ENCODE measurements around the gene TMCC1.

TMCC1 gene

GRCh38 chr3:129929383-129929782 lies 35.9 kb upstream of the TMCC1 start:
- H3K4me1 ChIP-seq (ENCODE audit: insufficient read depth, low read length, poor library complexity, severe bottlenecking), result no peaks in the 10 kb centered on the region
- no peaks in the 10 kb centered on the region for H3K79me2 ChIP-seq (ENCODE audit: insufficient read depth, low read length)
- TF ChIP-seq, protein P1, sequence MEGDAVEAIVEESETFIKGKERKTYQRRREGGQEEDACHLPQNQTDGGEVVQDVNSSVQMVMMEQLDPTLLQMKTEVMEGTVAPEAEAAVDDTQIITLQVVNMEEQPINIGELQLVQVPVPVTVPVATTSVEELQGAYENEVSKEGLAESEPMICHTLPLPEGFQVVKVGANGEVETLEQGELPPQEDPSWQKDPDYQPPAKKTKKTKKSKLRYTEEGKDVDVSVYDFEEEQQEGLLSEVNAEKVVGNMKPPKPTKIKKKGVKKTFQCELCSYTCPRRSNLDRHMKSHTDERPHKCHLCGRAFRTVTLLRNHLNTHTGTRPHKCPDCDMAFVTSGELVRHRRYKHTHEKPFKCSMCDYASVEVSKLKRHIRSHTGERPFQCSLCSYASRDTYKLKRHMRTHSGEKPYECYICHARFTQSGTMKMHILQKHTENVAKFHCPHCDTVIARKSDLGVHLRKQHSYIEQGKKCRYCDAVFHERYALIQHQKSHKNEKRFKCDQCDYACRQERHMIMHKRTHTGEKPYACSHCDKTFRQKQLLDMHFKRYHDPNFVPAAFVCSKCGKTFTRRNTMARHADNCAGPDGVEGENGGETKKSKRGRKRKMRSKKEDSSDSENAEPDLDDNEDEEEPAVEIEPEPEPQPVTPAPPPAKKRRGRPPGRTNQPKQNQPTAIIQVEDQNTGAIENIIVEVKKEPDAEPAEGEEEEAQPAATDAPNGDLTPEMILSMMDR (conservative IDR thresholded peaks at IDR 0.05; ENCODE audit: low read length), result no peak
- TF ChIP-seq EZH2phosphoT487 (IDR thresholded peaks at IDR 0.05; ENCODE audit: borderline replicate concordance), result no peak
- no peak overlapping the region for H3K9ac ChIP-seq (ENCODE audit: low read depth, low read length, poor library complexity, severe bottlenecking)
- no peaks in the 10 kb centered on the region for H3K36me3 ChIP-seq (ENCODE audit: insufficient read depth, low read length)
- H3F3A ChIP-seq (ENCODE audit: low read depth), result no peaks in the 10 kb centered on the region
- no peaks in the 10 kb centered on the region for H4K20me1 ChIP-seq (ENCODE audit: insufficient read depth, low read length, poor library complexity, severe bottlenecking)
- H2AFZ ChIP-seq (ENCODE audit: low read length), result no peak overlapping the region
- H3K9me3 ChIP-seq (ENCODE audit: insufficient read depth, low read depth, low read length), result peaks cover 9% of the 10 kb centered on the region; the same call in 1 of the 2 replicates
- no peak overlapping the region for H3K4me3 ChIP-seq (ENCODE audit: low read length, poor library complexity, severe bottlenecking)
- no peak overlapping the region for H3K4me2 ChIP-seq (ENCODE audit: low read depth, low read length, poor library complexity, severe bottlenecking)
- H3K27me3 ChIP-seq (ENCODE audit: insufficient read depth, low read length, poor library complexity, severe bottlenecking), result no peaks in the 10 kb centered on the region
- no peaks in the 10 kb centered on the region for H3K9me2 ChIP-seq (replicated peaks; ENCODE audit: low read depth, low read length)

DNA sequence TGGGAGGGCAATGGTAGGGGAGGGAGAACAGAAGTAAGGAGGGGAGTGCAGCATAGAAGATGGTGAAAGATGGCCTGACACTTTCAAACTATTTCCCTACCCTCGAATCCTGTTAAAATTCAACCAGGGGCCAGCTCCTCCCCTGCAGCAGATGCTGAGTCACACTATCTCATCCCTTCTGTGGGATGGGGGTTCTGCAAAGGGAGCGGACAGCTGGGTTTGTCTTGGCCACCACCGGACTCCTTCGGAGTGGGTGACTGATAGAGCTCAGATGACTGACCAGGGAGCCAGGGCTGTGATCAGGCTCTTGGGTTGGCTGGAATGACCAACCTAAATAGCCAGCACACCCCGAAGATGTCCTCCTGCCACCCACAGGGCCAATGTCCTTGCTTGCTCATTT lies 33.6 kb upstream of the TMCC1 start:
- no peaks in the 10 kb centered on the region for H3K9me2 ChIP-seq (replicated peaks; ENCODE audit: low read depth, low read length)
- no peak overlapping the region for H3K9ac ChIP-seq (ENCODE audit: low read depth, low read length, poor library complexity, severe bottlenecking)
- no peaks in the 10 kb centered on the region for H3K4me1 ChIP-seq (ENCODE audit: insufficient read depth, low read length, poor library complexity, severe bottlenecking)
- H3F3A ChIP-seq (ENCODE audit: low read depth), result no peaks in the 10 kb centered on the region
- no peak overlapping the region for H2AFZ ChIP-seq (ENCODE audit: low read length)
- no peaks in the 10 kb centered on the region for H4K20me1 ChIP-seq (ENCODE audit: insufficient read depth, low read length, poor library complexity, severe bottlenecking)
- H3K4me3 ChIP-seq (ENCODE audit: low read length, poor library complexity, severe bottlenecking), result no peak overlapping the region
- H3K36me3 ChIP-seq (ENCODE audit: insufficient read depth, low read length), result no peaks in the 10 kb centered on the region
- TF ChIP-seq, protein P1 (conservative IDR thresholded peaks at IDR 0.05; ENCODE audit: low read length), result no peak
- TF ChIP-seq EZH2phosphoT487 (IDR thresholded peaks at IDR 0.05; ENCODE audit: borderline replicate concordance), result no peak
- no peak overlapping the region for H3K4me2 ChIP-seq (ENCODE audit: low read depth, low read length, poor library complexity, severe bottlenecking)
- no peaks in the 10 kb centered on the region for H3K79me2 ChIP-seq (ENCODE audit: insufficient read depth, low read length)
- H3K9me3 ChIP-seq (ENCODE audit: insufficient read depth, low read depth, low read length), result peaks cover 9% of the 10 kb centered on the region; the same call in 1 of the 2 replicates
- no peaks in the 10 kb centered on the region for H3K27me3 ChIP-seq (ENCODE audit: insufficient read depth, low read length, poor library complexity, severe bottlenecking)

- Histone ChIP-seq H3K4me2 (ENCODE audit: low read depth, low read length, poor library complexity, severe bottlenecking) (no peak overlapping the region), H3K9me2 (replicated peaks; ENCODE audit: low read depth, low read length) (no peaks in the 10 kb centered on the region), H2AFZ (ENCODE audit: low read length) (no peak overlapping the region), H3K9me3 (ENCODE audit: insufficient read depth, low read depth, low read length) (peaks cover 4% of the 10 kb centered on the region; the same call in 1 of the 2 replicates), H3K79me2 (ENCODE audit: insufficient read depth, low read length) (no peaks in the 10 kb centered on the region), H3K4me3 (ENCODE audit: low read length, poor library complexity, severe bottlenecking) (no peak overlapping the region), H3K9ac (ENCODE audit: low read depth, low read length, poor library complexity, severe bottlenecking) (no peak overlapping the region), H3K4me1 (ENCODE audit: insufficient read depth, low read length, poor library complexity, severe bottlenecking) (no peaks in the 10 kb centered on the region), H4K20me1 (ENCODE audit: insufficient read depth, low read length, poor library complexity, severe bottlenecking) (no peaks in the 10 kb centered on the region), H3F3A (ENCODE audit: low read depth) (no peaks in the 10 kb centered on the region), H3K27me3 (ENCODE audit: insufficient read depth, low read length, poor library complexity, severe bottlenecking) (no peaks in the 10 kb centered on the region), H3K36me3 (ENCODE audit: insufficient read depth, low read length) (no peaks in the 10 kb centered on the region)
- TF ChIP-seq, protein P1 (conservative IDR thresholded peaks at IDR 0.05; ENCODE audit: low read length), result no peak
- TF ChIP-seq EZH2phosphoT487 (IDR thresholded peaks at IDR 0.05; ENCODE audit: borderline replicate concordance), result no peak
Measured at GRCh38 chr3:129919806-129920205, 26.3 kb upstream of the TMCC1 start.
